Measurements from ENCODE around the gene RNASE11. TPM values are rescaled to one million over a fixed set of nuclear protein-coding genes. Genes with fewer than 3 reads are reported as not detected.

The RNASE11 gene
- total and polyA plus RNA-seq, 2 of the 4 experiments (the other 2 are of a cell fraction) = not detected

GRCh38 chr14:20628063-20628854 is 40.5 kb upstream of the RNASE11 start:
- peaks cover 4% of the 10 kb centered on the region; the same call in 1 of the 2 replicates for H3K4me1 ChIP-seq (ENCODE audit: control insufficient read depth, insufficient read depth, low read length)
- no peak overlapping the region for H3K4ac ChIP-seq (ENCODE audit: low read depth, low read length)
- peaks cover 4% of the 10 kb centered on the region for H3K27me3 ChIP-seq (ENCODE audit: control insufficient read depth, insufficient read depth, low read length)
- DNase-seq (no peak), ATAC-seq (ENCODE audit: low read depth) (no peak)
- H4K5ac ChIP-seq (ENCODE audit: low read depth, low read length) = no peak overlapping the region
- in situ Hi-C loops (cut with MboI; ENCODE audit: low sequenced_read_pairs) (no loop called here), intact Hi-C loops (cut with micrococcal nuclease) (no loop called here), dilution Hi-C loops (cut with HindIII; ENCODE audit: low sequenced_read_pairs, unreplicated experiment) (no loop called here)
- no peak overlapping the region for H2BK120ac ChIP-seq (ENCODE audit: low read depth, low read length)
- H2BK5ac ChIP-seq (ENCODE audit: low read depth, low read length, poor library complexity, severe bottlenecking) = no peak overlapping the region
- H2BK15ac ChIP-seq (ENCODE audit: low read depth, low read length) = no peak overlapping the region
- H3K36me3 ChIP-seq (ENCODE audit: control insufficient read depth, insufficient read depth, low read length) = no peaks in the 10 kb centered on the region
- H3K9me3 ChIP-seq (ENCODE audit: control insufficient read depth, insufficient read depth, low read length) = no peaks in the 10 kb centered on the region
- no peak overlapping the region for H4K91ac ChIP-seq (ENCODE audit: insufficient read depth, low read depth, low read length)
- H4K20me1 ChIP-seq (ENCODE audit: insufficient read depth, low read length) = peaks cover 8% of the 10 kb centered on the region; the same call in 1 of the 2 replicates
- no peak overlapping the region for H2BK20ac ChIP-seq (ENCODE audit: low read depth, low read length)
- H2AK9ac ChIP-seq (replicated peaks; ENCODE audit: low read depth, low read length, poor library complexity) = no peak overlapping the region
- TF ChIP-seq MAFK (IDR thresholded peaks at IDR 0.05; ENCODE audit: low read depth, low read length) (no peak), MAZ (IDR thresholded peaks at IDR 0.05; ENCODE audit: borderline replicate concordance, low read depth, low read length) (no peak), BHLHE40 (IDR thresholded peaks at IDR 0.05; ENCODE audit: low read depth, low read length) (no peak), RCOR1 (IDR thresholded peaks at IDR 0.05; ENCODE audit: insufficient replicate concordance, low read length) (no peak), CTCF (conservative IDR thresholded peaks at IDR 0.05; ENCODE audit: low read depth, low read length) (no peak), ELK1 (IDR thresholded peaks at IDR 0.05; ENCODE audit: borderline replicate concordance, low read depth, low read length) (no peak), CHD1 (IDR thresholded peaks at IDR 0.05; ENCODE audit: low read depth, low read length) (no peak)
- H3K23ac ChIP-seq (ENCODE audit: low read depth, low read length) = no peak overlapping the region
- no peak overlapping the region for H2AFZ ChIP-seq (replicated peaks; ENCODE audit: low read length, poor library complexity)
- no peak overlapping the region for H3K18ac ChIP-seq (ENCODE audit: low read depth, low read length)
- 40% methylated on average over 4 of the region's 10 CpGs; no CpG with 5 or more reads in 1 of the 2 experiments for WGBS, 2 experiments (ENCODE audit: extremely low coverage in 2 of 2, insufficient read length in 1 of 2)
- H3K4me2 ChIP-seq (ENCODE audit: low read depth, low read length) = no peak overlapping the region
- ChIA-PET CTCF (no interaction called here), POLR2A (ENCODE audit: unreplicated experiment) (no interaction called here)
- no peaks in the 10 kb centered on the region for H3K79me1 ChIP-seq (ENCODE audit: low read depth in 1 of 2, low read length in 2 of 2)
- H3K4me3 ChIP-seq (ENCODE audit: insufficient read depth, low read depth, low read length) = no peak overlapping the region
- no peak overlapping the region for H3K9ac ChIP-seq (ENCODE audit: low read depth, low read length)
- H4K8ac ChIP-seq (ENCODE audit: low read depth in 2 of 2, low read length in 2 of 2) = no peak overlapping the region
- no peak overlapping the region for H3K56ac ChIP-seq (ENCODE audit: extremely low read depth, insufficient read depth, low read length)
- H3K14ac ChIP-seq (replicated peaks; ENCODE audit: low read depth, low read length) = no peak overlapping the region
- BruUV-seq (replicated peaks) = no TSS peak
- H3K27ac ChIP-seq (ENCODE audit: insufficient read depth, low read length) = no peak overlapping the region
- H3K9me1 ChIP-seq (ENCODE audit: insufficient read depth, low read length) = no peaks in the 10 kb centered on the region
- no peak overlapping the region for H2AK5ac ChIP-seq (ENCODE audit: low read depth, low read length)

Measured in IMR-90 (cell line).